Stomach (tissue), 4 donors: ENCODE results near the gene SKIC2.

Experiments
- POLR2A ChIP-seq, 4 donors: fragments of 450-650 bp; IDR thresholded peaks; one replicate each; pipeline ENCODE4 v1.6.1; 2016; ENCODE audit warnings: antibody characterized with exemption in 4 of 4, control low read depth in 2 of 4, mild to moderate bottlenecking in 1 of 4, moderate library complexity in 1 of 4
- POLR2AphosphoS5 ChIP-seq, 3 donors: sonication (generic); formaldehyde crosslinking; IDR thresholded peaks; one replicate each; pipeline ENCODE4 v1.6.1; 2016; ENCODE audit warnings: antibody characterized with exemption in 3 of 3
- TF ChIP-seq, protein P1 (sequence below), 7 experiments: fragments of 450-650 bp in 4 of 7; fragments of 200-600 bp in 3 of 7; sonication (generic) in 3 of 7; IDR thresholded peaks; one replicate each; pipeline ENCODE4 v1.5.1; 2016 to 2019; ENCODE audit warnings: antibody characterized with exemption in 7 of 7, control low read depth in 2 of 7, mild to moderate bottlenecking in 1 of 7

DNA sequence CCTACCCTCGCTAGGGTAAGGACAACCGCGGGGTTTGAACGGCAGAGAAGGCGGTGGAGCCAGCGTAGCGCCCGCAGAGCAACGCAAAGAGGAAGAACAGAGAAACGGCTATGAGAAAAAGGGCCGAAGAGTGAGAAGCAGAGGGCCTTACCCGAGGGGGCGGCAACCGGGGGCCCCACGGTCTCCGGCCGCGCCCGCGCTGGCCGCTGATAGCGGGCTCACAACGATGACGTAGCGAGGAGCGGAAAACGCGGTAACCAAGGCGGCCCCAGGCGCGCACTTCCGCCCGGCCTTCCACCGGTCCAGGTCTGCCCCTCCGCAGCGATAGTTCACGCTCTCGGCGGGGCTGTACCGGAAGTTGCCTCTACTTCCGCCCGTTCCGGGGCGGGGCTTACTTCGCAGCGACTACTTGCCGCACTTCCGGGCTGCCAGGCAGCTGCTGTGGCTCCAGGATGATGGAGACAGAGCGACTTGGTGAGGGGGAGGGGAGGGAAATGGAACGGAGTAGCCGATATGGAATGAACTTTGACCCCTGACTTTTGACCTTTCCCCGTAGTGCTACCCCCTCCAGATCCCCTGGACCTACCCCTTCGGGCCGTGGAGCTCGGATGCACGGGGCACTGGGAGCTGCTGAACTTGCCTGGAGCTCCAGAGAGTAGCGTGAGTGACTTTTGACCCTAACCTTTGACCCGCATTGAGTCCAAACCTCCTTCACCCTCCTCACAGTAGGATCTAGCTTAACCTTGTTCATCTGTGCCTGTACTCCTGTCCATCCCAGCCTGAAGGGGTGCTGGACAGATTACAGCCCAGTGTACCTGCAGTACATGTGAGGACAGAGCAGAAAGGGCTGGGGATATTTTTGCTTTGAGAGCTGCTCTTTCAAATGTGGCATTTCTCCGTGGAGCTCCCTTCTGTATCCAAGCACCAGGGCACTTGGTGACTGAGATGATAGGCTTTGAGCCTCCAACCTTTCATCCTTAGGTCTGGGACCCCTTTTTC lies at the start of gene SKIC2, which contains the start of gene NELFE:
- TF ChIP-seq POLR2A (IDR thresholded peaks at IDR 0.05) (peak in 1 of 4 donors; percentile 33), POLR2AphosphoS5 (IDR thresholded peaks at IDR 0.05) (peak; percentile 84 to 97 (median 89))
- TF ChIP-seq, protein P1, sequence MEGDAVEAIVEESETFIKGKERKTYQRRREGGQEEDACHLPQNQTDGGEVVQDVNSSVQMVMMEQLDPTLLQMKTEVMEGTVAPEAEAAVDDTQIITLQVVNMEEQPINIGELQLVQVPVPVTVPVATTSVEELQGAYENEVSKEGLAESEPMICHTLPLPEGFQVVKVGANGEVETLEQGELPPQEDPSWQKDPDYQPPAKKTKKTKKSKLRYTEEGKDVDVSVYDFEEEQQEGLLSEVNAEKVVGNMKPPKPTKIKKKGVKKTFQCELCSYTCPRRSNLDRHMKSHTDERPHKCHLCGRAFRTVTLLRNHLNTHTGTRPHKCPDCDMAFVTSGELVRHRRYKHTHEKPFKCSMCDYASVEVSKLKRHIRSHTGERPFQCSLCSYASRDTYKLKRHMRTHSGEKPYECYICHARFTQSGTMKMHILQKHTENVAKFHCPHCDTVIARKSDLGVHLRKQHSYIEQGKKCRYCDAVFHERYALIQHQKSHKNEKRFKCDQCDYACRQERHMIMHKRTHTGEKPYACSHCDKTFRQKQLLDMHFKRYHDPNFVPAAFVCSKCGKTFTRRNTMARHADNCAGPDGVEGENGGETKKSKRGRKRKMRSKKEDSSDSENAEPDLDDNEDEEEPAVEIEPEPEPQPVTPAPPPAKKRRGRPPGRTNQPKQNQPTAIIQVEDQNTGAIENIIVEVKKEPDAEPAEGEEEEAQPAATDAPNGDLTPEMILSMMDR (IDR thresholded peaks at IDR 0.05), result no peak
